Measurements from ENCODE around the gene TSACC. TPM values are rescaled to one million over a fixed set of nuclear protein-coding genes. Genes with fewer than 3 reads are reported as not detected.

TSACC gene
- total and polyA plus RNA-seq, 12 donors: 0.70 to 4.2 (median 0.90) TPM; not detected in 3

DNA sequence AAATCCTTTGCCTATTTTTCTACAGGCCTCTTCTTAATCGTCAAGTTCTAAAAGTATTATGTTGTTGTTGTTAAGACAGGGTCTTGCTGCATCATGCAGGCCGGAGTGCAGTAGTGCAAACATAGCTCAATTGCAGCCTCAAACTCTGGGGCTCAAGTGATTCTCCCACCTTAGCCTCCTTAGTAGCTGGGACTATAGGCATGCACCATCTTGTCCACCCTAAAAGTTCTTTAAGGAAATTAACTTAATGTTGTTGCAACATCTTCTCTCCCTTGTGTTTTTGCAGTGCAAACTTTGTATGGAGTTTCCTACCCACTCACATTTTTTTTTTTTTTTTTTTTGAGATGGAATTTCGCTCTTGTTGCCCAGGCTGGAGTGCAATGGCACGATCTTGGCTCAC is 35.1 kb upstream of the TSACC start:
- H3K27me3 ChIP-seq: no peaks in the 10 kb centered on the region
- peaks cover 0 to 11% of the 10 kb centered on the region in 2 donors for H3K36me3 ChIP-seq (replicated peaks in 1 of 2)
- intact Hi-C loops (cut with DNase I): no loop called here
- no peak overlapping the region for H3K4me3 ChIP-seq
- H3K27ac ChIP-seq: no peak overlapping the region
- no peak for DNase-seq
- H3K9me3 ChIP-seq (replicated peaks in 1 of 3): no peaks in the 10 kb centered on the region
- WGBS, 4 donors: 90 to 99% (median 97%) methylated on average over 3 to 4 of the region's 4 CpGs
- peaks cover 4 to 6% of the 10 kb centered on the region in 2 donors for H3K4me1 ChIP-seq (replicated peaks in 1 of 2)
- no peak for TF ChIP-seq POLR2A (IDR thresholded peaks at IDR 0.05)
- TF ChIP-seq, protein P1, sequence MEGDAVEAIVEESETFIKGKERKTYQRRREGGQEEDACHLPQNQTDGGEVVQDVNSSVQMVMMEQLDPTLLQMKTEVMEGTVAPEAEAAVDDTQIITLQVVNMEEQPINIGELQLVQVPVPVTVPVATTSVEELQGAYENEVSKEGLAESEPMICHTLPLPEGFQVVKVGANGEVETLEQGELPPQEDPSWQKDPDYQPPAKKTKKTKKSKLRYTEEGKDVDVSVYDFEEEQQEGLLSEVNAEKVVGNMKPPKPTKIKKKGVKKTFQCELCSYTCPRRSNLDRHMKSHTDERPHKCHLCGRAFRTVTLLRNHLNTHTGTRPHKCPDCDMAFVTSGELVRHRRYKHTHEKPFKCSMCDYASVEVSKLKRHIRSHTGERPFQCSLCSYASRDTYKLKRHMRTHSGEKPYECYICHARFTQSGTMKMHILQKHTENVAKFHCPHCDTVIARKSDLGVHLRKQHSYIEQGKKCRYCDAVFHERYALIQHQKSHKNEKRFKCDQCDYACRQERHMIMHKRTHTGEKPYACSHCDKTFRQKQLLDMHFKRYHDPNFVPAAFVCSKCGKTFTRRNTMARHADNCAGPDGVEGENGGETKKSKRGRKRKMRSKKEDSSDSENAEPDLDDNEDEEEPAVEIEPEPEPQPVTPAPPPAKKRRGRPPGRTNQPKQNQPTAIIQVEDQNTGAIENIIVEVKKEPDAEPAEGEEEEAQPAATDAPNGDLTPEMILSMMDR (IDR thresholded peaks at IDR 0.05): no peak

DNA sequence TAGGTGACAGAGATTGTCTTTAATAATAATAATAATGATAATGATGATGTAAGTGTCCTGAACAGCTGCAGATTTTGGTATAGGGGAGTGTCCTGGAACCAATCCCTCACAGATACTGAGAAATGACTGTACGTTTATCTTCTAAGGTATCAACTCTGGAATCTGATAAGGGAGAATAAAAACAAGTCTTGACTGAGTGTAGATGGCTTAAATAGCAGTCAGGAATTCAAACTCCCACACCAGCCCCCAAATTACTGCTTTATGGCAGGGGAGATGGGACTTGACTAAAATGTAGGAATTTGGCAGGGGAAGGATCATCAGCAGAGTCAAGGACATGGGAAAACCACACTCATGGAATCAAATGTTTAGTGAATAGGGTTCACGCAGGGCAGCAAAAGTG is 33.1 kb upstream of the TSACC start:
- no peak overlapping the region for H3K4me3 ChIP-seq
- WGBS, 4 donors: 45 to 60% (median 54%) methylated on average over 2 of the region's 2 CpGs
- H3K27ac ChIP-seq: no peak overlapping the region
- H3K4me1 ChIP-seq (replicated peaks in 1 of 2): peaks cover 16 to 17% of the 10 kb centered on the region in 2 donors
- intact Hi-C loops (cut with DNase I): no loop called here
- TF ChIP-seq, protein P1 (IDR thresholded peaks at IDR 0.05): no peak
- TF ChIP-seq POLR2A (IDR thresholded peaks at IDR 0.05): no peak
- H3K9me3 ChIP-seq (replicated peaks in 1 of 3): no peaks in the 10 kb centered on the region
- H3K36me3 ChIP-seq (replicated peaks in 1 of 2): peaks cover 0 to 30% of the 10 kb centered on the region in 2 donors
- no peak for DNase-seq
- no peaks in the 10 kb centered on the region for H3K27me3 ChIP-seq

- Histone ChIP-seq H3K27ac (peak overlapping the region in 3 of 5 donors; percentile 66 to 72 (median 68)), H3K4me1 (replicated peaks in 1 of 2) (peaks cover 25 to 31% of the 10 kb centered on the region in 2 donors), H3K27me3 (no peaks in the 10 kb centered on the region), H3K9me3 (replicated peaks in 1 of 3) (no peaks in the 10 kb centered on the region), H3K4me3 (no peak overlapping the region), H3K36me3 (replicated peaks in 1 of 2) (peaks cover 0 to 52% of the 10 kb centered on the region in 2 donors)
- no peak for DNase-seq
- no peak for TF ChIP-seq POLR2A (IDR thresholded peaks at IDR 0.05)
- TF ChIP-seq, protein P1 (IDR thresholded peaks at IDR 0.05): no peak
- intact Hi-C loops (cut with DNase I): no loop called here
Observed at GRCh38 chr1:156308078-156308477, 30.2 kb upstream of the TSACC start.

DNA sequence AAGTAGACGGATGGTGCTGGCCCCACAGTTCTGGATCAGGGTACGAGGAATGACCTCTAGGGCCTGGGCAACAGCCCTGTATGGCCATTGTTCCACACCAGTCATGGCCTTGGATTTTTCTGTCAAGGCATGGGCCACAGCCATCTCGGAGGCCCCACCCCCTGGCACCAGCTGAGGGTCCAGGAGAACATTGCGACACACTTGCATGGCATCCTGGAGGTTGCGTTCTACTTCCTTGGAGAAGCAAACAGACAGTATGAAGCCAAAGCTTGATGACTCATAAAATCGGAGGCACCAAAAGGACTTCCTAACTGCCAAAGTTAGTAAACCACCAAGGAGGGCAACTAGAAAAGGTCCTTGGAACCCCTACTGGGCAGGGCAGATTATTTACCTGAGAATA is 27.4 kb upstream of the TSACC start:
- Histone ChIP-seq H3K9me3 (replicated peaks in 1 of 3) (no peaks in the 10 kb centered on the region), H3K4me1 (replicated peaks in 1 of 2) (peaks cover 25 to 27% of the 10 kb centered on the region in 2 donors), H3K27ac (peak overlapping the region in 2 of 5 donors; percentile 63 to 68), H3K27me3 (no peaks in the 10 kb centered on the region), H3K4me3 (no peak overlapping the region), H3K36me3 (replicated peaks in 1 of 2) (peaks cover 0 to 80% of the 10 kb centered on the region in 2 donors)
- intact Hi-C loops (cut with DNase I): loop anchor here in 1 of 2 donors (10.0 kb wide), 1 partner anchor 156 kb away; the partner anchor contains the start of gene SEMA4A
- 30 to 50% (median 41%) methylated on average over 6 of the region's 6 CpGs for WGBS, 4 donors
- TF ChIP-seq, protein P1 (IDR thresholded peaks at IDR 0.05): no peak
- TF ChIP-seq POLR2A (IDR thresholded peaks at IDR 0.05): no peak
- peak; percentile 50 to 87 (median 83) for DNase-seq
